ENCODE results near the gene OR6C6.

GRCh38 chr12:55258303-55258702, 38.1 kb downstream of the OR6C6 start:
- TF ChIP-seq POLR2AphosphoS5 (IDR thresholded peaks at IDR 0.05): no peak
- no peak for TF ChIP-seq CTCF (IDR thresholded peaks at IDR 0.05)
- no peak for TF ChIP-seq POLR2A (IDR thresholded peaks at IDR 0.05)

Data from gastroesophageal sphincter (tissue), 3 donors.